NT2/D1 (cell line): ENCODE results near the gene CDCA4.

Experiments used
- SUZ12 ChIP-seq: IDR thresholded peaks from 2 replicates; pipeline ENCODE4 v1.6.1; 2011; ENCODE audit not compliant: insufficient read length, insufficient read depth; ENCODE audit errors: extremely low read depth
- YY1 ChIP-seq: IDR thresholded peaks from 2 replicates; pipeline ENCODE4 v1.6.1; 2011; ENCODE audit not compliant: insufficient read length, insufficient read depth
- ZNF274 ChIP-seq: IDR thresholded peaks from 2 replicates; pipeline ENCODE4 v1.6.1; 2011; ENCODE audit warnings: mild to moderate bottlenecking, low read depth, low read length

DNA sequence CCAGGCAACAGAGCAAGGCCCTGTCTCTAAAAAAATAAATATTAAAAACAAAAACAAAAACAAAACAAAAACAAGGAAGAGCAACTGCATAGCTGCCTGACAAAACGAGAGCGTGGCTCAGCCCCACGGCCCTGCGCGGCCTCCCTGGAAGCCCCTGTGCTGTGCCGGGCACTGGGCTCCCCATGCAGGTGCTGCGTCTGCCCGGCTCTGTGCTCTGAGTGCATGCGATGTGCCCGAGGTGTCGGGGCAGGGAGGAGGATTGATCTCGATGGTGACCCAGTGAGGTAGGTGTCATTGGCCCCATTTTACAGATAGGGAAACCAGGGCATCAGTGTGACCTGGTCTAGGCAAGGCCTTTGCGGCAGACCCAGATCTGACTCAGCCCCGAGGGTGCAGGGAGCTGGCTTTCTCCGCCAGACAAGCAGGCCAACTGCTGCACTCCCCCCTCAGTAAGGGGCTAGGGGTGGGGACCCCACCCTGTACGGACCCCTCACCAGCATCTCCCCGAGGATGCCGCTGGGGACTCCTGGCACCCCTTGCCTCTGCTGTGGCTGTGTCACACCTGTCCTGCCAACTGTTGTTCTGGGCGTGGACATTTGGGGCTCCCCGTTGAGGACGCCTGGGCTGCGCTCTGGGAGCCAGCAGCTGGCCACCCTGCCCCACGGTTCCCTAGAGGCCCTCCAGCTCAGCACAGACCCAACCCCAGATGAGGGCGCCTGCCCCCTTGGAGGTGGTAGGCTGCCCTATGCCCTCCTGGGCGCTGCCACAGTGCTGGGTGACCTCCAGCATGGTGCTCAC, 29.1 kb upstream of the CDCA4 start:
- TF ChIP-seq YY1 (no peak), ZNF274 (no peak), SUZ12 (no peak)
